Liver (tissue), 3 donors: Measurements from ENCODE around the gene SLC44A1.

Experiments
- HNF4A ChIP-seq, 2 donors: conservative IDR thresholded peaks; 2 replicates each; pipeline ENCODE4 v1.6.1; 2016; ENCODE audit warnings: antibody characterized with exemption in 2 of 2, mild to moderate bottlenecking in 2 of 2
- JUND ChIP-seq, 2 donors: IDR thresholded peaks; 2 replicates each; pipeline ENCODE4 v1.6.1; 2016; ENCODE audit warnings: antibody characterized with exemption in 2 of 2
- RAD21 ChIP-seq, 2 donors: IDR thresholded peaks; 2 replicates each; pipeline ENCODE4 v1.6.1; 2016; ENCODE audit warnings: antibody characterized with exemption in 2 of 2, mild to moderate bottlenecking in 2 of 2
- TAF1 ChIP-seq: conservative IDR thresholded peaks from 2 replicates; pipeline ENCODE4 v1.6.1; 2016; ENCODE audit warnings: antibody characterized with exemption, mild to moderate bottlenecking
- YY1 ChIP-seq: IDR thresholded peaks from 2 replicates; pipeline ENCODE4 v1.6.1; 2016; ENCODE audit warnings: antibody characterized with exemption, mild to moderate bottlenecking
- TF ChIP-seq, protein P1 (sequence below): fragments of 150-350 bp; IDR thresholded peaks from 2 replicates; pipeline ENCODE4 v1.5.1; 2017; ENCODE audit warnings: improper control_type of control experiment, low read depth, low read length; ENCODE audit not compliant: missing input control
- TF ChIP-seq, protein P2 (sequence below): IDR thresholded peaks from 2 replicates; pipeline ENCODE4 v1.6.1; 2016; ENCODE audit warnings: antibody characterized with exemption
- TF ChIP-seq, protein P3 (sequence below): IDR thresholded peaks from 2 replicates; pipeline ENCODE4 v1.6.1; 2016; ENCODE audit warnings: antibody characterized with exemption, mild to moderate bottlenecking
- TF ChIP-seq, protein P4 (sequence below): IDR thresholded peaks from 2 replicates; pipeline ENCODE4 v1.6.1; 2016; ENCODE audit warnings: antibody characterized with exemption
- donor health status: healthy.
- donor health status: healthy.

DNA sequence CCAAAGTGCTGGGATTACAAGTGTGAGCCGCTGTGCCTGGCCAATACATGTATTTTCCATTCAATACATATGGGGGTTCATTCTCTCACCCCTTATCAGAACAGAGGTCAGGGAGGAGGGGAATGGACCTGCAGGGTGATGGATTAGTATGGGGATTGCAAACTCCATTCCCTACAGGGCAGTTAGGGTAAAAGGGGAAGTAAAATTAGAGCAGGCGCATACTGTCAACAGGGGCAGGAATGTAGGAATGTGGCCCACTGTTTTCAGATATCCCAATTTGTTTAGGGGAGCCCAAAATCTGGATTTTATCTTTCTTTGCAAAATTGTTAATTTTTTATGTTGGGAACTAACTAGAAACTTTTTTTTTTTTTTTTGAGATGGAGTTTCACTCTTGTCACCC, 46.4 kb upstream of the SLC44A1 start:
- TF ChIP-seq, protein P1, sequence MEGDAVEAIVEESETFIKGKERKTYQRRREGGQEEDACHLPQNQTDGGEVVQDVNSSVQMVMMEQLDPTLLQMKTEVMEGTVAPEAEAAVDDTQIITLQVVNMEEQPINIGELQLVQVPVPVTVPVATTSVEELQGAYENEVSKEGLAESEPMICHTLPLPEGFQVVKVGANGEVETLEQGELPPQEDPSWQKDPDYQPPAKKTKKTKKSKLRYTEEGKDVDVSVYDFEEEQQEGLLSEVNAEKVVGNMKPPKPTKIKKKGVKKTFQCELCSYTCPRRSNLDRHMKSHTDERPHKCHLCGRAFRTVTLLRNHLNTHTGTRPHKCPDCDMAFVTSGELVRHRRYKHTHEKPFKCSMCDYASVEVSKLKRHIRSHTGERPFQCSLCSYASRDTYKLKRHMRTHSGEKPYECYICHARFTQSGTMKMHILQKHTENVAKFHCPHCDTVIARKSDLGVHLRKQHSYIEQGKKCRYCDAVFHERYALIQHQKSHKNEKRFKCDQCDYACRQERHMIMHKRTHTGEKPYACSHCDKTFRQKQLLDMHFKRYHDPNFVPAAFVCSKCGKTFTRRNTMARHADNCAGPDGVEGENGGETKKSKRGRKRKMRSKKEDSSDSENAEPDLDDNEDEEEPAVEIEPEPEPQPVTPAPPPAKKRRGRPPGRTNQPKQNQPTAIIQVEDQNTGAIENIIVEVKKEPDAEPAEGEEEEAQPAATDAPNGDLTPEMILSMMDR: no peak
- TF ChIP-seq YY1 (no peak), TAF1 (no peak), JUND (IDR thresholded peaks at IDR 0.05) (no peak), RAD21 (IDR thresholded peaks at IDR 0.05) (no peak), HNF4A (conservative IDR thresholded peaks at IDR 0.05) (no peak)
- TF ChIP-seq, protein P2, sequence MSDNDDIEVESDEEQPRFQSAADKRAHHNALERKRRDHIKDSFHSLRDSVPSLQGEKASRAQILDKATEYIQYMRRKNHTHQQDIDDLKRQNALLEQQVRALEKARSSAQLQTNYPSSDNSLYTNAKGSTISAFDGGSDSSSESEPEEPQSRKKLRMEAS: no peak
- TF ChIP-seq, protein P3, sequence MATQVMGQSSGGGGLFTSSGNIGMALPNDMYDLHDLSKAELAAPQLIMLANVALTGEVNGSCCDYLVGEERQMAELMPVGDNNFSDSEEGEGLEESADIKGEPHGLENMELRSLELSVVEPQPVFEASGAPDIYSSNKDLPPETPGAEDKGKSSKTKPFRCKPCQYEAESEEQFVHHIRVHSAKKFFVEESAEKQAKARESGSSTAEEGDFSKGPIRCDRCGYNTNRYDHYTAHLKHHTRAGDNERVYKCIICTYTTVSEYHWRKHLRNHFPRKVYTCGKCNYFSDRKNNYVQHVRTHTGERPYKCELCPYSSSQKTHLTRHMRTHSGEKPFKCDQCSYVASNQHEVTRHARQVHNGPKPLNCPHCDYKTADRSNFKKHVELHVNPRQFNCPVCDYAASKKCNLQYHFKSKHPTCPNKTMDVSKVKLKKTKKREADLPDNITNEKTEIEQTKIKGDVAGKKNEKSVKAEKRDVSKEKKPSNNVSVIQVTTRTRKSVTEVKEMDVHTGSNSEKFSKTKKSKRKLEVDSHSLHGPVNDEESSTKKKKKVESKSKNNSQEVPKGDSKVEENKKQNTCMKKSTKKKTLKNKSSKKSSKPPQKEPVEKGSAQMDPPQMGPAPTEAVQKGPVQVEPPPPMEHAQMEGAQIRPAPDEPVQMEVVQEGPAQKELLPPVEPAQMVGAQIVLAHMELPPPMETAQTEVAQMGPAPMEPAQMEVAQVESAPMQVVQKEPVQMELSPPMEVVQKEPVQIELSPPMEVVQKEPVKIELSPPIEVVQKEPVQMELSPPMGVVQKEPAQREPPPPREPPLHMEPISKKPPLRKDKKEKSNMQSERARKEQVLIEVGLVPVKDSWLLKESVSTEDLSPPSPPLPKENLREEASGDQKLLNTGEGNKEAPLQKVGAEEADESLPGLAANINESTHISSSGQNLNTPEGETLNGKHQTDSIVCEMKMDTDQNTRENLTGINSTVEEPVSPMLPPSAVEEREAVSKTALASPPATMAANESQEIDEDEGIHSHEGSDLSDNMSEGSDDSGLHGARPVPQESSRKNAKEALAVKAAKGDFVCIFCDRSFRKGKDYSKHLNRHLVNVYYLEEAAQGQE: no peak
- TF ChIP-seq, protein P4, sequence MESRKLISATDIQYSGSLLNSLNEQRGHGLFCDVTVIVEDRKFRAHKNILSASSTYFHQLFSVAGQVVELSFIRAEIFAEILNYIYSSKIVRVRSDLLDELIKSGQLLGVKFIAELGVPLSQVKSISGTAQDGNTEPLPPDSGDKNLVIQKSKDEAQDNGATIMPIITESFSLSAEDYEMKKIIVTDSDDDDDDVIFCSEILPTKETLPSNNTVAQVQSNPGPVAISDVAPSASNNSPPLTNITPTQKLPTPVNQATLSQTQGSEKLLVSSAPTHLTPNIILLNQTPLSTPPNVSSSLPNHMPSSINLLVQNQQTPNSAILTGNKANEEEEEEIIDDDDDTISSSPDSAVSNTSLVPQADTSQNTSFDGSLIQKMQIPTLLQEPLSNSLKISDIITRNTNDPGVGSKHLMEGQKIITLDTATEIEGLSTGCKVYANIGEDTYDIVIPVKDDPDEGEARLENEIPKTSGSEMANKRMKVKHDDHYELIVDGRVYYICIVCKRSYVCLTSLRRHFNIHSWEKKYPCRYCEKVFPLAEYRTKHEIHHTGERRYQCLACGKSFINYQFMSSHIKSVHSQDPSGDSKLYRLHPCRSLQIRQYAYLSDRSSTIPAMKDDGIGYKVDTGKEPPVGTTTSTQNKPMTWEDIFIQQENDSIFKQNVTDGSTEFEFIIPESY: no peak
